ENCODE measurements around the gene ACAP2. TPM values are rescaled to one million over a fixed set of nuclear protein-coding genes. Genes with fewer than 3 reads are reported as not detected.

Gene ACAP2
- total and polyA plus RNA-seq, 12 donors: 4.5 to 54.3 (median 29.8) TPM

DNA sequence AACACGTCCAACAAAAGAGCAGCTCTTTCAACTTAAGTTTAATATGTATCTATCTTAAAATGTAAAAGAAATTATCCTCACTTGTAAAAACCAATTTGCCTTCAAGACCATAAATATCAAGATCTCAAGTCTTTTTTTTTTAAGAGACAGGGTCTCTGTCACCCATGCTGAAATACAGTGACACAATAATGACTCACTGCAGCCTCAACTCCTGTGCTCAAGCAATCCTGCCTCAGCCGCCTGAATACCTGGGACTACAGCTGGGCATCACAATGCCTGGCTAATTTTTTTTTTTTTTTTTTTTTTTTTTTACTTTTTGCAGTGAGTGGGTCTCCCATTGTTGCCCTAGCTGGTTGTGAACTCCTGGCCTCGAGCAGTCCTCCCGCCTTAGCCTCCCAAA, 26.0 kb downstream of the ACAP2 start:
- intact Hi-C loops (cut with DNase I): no loop called here
- no peak for TF ChIP-seq POLR2A (IDR thresholded peaks at IDR 0.05)
- TF ChIP-seq, protein P1, sequence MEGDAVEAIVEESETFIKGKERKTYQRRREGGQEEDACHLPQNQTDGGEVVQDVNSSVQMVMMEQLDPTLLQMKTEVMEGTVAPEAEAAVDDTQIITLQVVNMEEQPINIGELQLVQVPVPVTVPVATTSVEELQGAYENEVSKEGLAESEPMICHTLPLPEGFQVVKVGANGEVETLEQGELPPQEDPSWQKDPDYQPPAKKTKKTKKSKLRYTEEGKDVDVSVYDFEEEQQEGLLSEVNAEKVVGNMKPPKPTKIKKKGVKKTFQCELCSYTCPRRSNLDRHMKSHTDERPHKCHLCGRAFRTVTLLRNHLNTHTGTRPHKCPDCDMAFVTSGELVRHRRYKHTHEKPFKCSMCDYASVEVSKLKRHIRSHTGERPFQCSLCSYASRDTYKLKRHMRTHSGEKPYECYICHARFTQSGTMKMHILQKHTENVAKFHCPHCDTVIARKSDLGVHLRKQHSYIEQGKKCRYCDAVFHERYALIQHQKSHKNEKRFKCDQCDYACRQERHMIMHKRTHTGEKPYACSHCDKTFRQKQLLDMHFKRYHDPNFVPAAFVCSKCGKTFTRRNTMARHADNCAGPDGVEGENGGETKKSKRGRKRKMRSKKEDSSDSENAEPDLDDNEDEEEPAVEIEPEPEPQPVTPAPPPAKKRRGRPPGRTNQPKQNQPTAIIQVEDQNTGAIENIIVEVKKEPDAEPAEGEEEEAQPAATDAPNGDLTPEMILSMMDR (IDR thresholded peaks at IDR 0.05): no peak
- Histone ChIP-seq H3K36me3 (replicated peaks in 1 of 2) (no peaks in the 10 kb centered on the region), H3K9me3 (replicated peaks in 1 of 3) (no peaks in the 10 kb centered on the region), H3K27me3 (no peaks in the 10 kb centered on the region), H3K4me3 (no peak overlapping the region), H3K27ac (no peak overlapping the region), H3K4me1 (replicated peaks in 1 of 2) (no peaks in the 10 kb centered on the region)
- WGBS, 4 donors: 92 to 96% (median 95%) methylated on average over 4 of the region's 4 CpGs
- no peak for DNase-seq

DNA sequence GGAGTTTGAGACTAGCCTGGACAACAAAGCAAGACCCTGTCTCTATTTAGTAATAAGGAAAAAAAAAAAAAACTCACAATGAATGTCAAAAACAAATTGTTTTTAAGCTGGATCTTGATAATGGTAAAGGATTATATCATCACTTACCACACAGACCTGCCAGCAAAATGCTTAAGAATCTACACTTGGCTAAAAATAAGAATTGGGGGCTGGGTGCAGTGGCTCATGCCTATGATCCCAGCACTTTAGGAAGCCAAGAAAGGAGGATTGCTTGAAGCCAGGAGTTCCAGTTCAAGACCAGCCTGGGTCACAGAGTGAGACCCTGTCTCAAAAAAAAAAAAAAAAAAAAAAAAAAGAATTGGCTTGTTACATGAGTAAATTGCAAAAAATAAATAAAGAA, 31.0 kb downstream of the ACAP2 start:
- Histone ChIP-seq H3K36me3 (replicated peaks in 1 of 2) (no peaks in the 10 kb centered on the region), H3K27me3 (no peaks in the 10 kb centered on the region), H3K4me3 (no peak overlapping the region), H3K4me1 (replicated peaks in 1 of 2) (peaks cover 0 to 3% of the 10 kb centered on the region in 2 donors), H3K9me3 (replicated peaks in 1 of 3) (no peaks in the 10 kb centered on the region), H3K27ac (no peak overlapping the region)
- TF ChIP-seq, protein P1 (IDR thresholded peaks at IDR 0.05): no peak
- no peak for TF ChIP-seq POLR2A (IDR thresholded peaks at IDR 0.05)
- DNase-seq: no peak
- intact Hi-C loops (cut with DNase I): no loop called here

DNA sequence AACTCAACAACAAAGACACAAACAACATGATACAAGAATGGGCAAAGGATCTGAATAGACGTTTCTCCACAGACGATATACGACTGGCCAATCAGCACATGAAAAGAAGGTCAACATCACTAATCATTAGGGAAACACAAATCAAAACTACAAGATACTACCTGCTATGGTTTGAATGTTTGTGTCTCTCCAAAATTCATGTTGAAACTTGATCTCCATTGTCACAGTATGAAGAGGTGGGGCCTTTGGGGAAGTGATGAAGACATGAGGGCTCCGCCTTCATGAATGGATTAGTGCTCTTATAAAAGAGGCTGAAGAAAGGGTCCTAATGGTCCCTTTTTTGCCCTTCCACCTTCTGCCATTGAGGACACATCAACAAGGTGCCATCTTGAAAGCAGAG, 32.3 kb downstream of the ACAP2 start:
- Histone ChIP-seq H3K9me3 (replicated peaks in 1 of 3) (no peaks in the 10 kb centered on the region), H3K36me3 (replicated peaks in 1 of 2) (no peaks in the 10 kb centered on the region), H3K4me3 (no peak overlapping the region), H3K27ac (no peak overlapping the region), H3K4me1 (replicated peaks in 1 of 2) (peaks cover 0 to 3% of the 10 kb centered on the region in 2 donors), H3K27me3 (no peaks in the 10 kb centered on the region)
- DNase-seq: no peak
- intact Hi-C loops (cut with DNase I): no loop called here
- TF ChIP-seq, protein P1 (IDR thresholded peaks at IDR 0.05): no peak
- no peak for TF ChIP-seq POLR2A (IDR thresholded peaks at IDR 0.05)
- 95 to 100% (median 96%) methylated on average over 4 of the region's 4 CpGs for WGBS, 4 donors

DNA sequence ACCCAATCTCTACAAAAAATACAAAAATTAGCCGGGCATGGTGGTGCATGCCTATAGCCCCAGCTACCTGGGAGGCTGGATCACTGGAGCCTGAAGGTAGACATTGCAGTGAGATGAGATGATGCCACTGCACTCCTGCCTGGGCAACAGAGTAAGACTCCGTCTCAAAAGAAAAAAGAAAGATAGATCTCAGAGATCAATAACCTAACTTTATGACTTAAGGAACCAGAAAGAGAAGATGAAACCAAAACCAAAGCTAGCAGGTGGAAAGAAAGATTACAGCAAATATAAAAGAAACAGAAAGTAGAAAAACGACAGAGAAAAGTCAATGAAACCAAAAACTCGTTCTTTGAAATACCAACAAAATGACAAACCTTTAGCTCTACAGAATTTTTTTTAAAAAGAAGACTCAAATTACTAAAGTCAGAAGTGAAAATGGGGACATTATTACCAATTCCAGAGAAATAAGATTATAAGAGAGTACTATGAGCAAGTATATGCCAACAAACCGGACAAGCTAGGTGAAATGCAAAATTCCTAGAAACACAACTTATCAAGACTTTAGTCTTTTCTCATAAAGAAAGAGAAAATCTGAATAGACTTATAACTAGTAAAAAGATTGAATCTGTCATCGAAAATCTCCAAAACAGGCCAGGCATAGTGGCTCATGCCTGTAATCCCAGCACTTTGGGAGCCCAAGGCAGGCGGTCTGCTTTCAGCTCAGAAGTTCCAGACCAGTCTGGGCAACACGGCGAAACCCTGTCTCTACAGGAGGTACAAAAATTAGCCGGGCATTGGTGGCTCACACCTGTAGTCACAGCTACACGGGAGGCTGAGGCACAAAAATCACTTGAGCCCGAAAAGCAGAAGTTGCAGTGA, 35.0 kb downstream of the ACAP2 start:
- H3K4me1 ChIP-seq (replicated peaks in 1 of 2): peaks cover 0 to 3% of the 10 kb centered on the region in 2 donors
- WGBS, 4 donors: 81 to 92% (median 88%) methylated on average over 10 to 12 of the region's 12 CpGs
- H3K36me3 ChIP-seq (replicated peaks in 1 of 2): no peaks in the 10 kb centered on the region
- no peak for TF ChIP-seq POLR2A (IDR thresholded peaks at IDR 0.05)
- TF ChIP-seq, protein P1 (IDR thresholded peaks at IDR 0.05): no peak
- no peak overlapping the region for H3K4me3 ChIP-seq
- H3K27ac ChIP-seq: no peak overlapping the region
- intact Hi-C loops (cut with DNase I): no loop called here
- DNase-seq: no peak
- H3K9me3 ChIP-seq (replicated peaks in 1 of 3): no peaks in the 10 kb centered on the region
- no peaks in the 10 kb centered on the region for H3K27me3 ChIP-seq
